ENCODE results near the gene PSME1. TPM values are rescaled to one million over a fixed set of nuclear protein-coding genes. Genes with fewer than 3 reads are reported as not detected.

Gene PSME1
- total RNA-seq, 1 donor: 111 TPM

- peak overlapping the region; percentile 98 for H3K27ac ChIP-seq (ENCODE audit: low read depth, low read length)
- peak; percentile 67 for DNase-seq (ENCODE audit: insufficient read length, low spot score, missing footprints)
- no peaks in the 10 kb centered on the region for H3K27me3 ChIP-seq (ENCODE audit: insufficient read depth, low read length)
Observed at GRCh38 chr14:24115422-24116127, 20.4 kb upstream of the PSME1 start.

GRCh38 chr14:24116128-24116814, 19.7 kb upstream of the PSME1 start:
- Histone ChIP-seq H3K4me1 (ENCODE audit: insufficient read depth, low read length) (peaks cover 14% of the 10 kb centered on the region), H3K27me3 (ENCODE audit: insufficient read depth, low read length) (no peaks in the 10 kb centered on the region), H3K4me3 (ENCODE audit: insufficient read depth, low read length) (peak overlapping the region; percentile 82), H3K36me3 (ENCODE audit: insufficient read depth, low read length) (peaks cover 36% of the 10 kb centered on the region), H3K27ac (ENCODE audit: low read depth, low read length) (no peak overlapping the region), H3K79me2 (ENCODE audit: insufficient read depth, low read length) (peaks cover 13% of the 10 kb centered on the region), H3K4me2 (ENCODE audit: insufficient read depth, low read length) (peak overlapping the region; percentile 96), H4K20me1 (ENCODE audit: insufficient read depth, low read length) (no peaks in the 10 kb centered on the region), H3K9me3 (ENCODE audit: low read depth, low read length) (no peaks in the 10 kb centered on the region), H2AFZ (ENCODE audit: low read length) (no peak overlapping the region)
- no peak for DNase-seq (ENCODE audit: insufficient read length, low spot score, missing footprints)
- no peak for TF ChIP-seq CTCF (IDR thresholded peaks at IDR 0.05; ENCODE audit: extremely low read depth, low read depth, low read length)

More at GRCh38 chr14:24115422-24116127, 20.4 kb upstream of the PSME1 start:
- Histone ChIP-seq H3K36me3 (ENCODE audit: insufficient read depth, low read length) (peaks cover 30% of the 10 kb centered on the region), H3K4me2 (ENCODE audit: insufficient read depth, low read length) (peak overlapping the region; percentile 96), H3K79me2 (ENCODE audit: insufficient read depth, low read length) (peaks cover 13% of the 10 kb centered on the region), H2AFZ (ENCODE audit: low read length) (peak overlapping the region; percentile 87), H3K4me1 (ENCODE audit: insufficient read depth, low read length) (peaks cover 14% of the 10 kb centered on the region), H4K20me1 (ENCODE audit: insufficient read depth, low read length) (no peaks in the 10 kb centered on the region), H3K4me3 (ENCODE audit: insufficient read depth, low read length) (peak overlapping the region; percentile 82), H3K9me3 (ENCODE audit: low read depth, low read length) (no peaks in the 10 kb centered on the region)
- TF ChIP-seq CTCF (IDR thresholded peaks at IDR 0.05; ENCODE audit: extremely low read depth, low read depth, low read length): no peak

GRCh38 chr14:24117179-24117578, 18.8 kb upstream of the PSME1 start:
- Histone ChIP-seq H3K27ac (ENCODE audit: low read depth, low read length) (no peak overlapping the region), H4K20me1 (ENCODE audit: insufficient read depth, low read length) (no peaks in the 10 kb centered on the region), H3K36me3 (ENCODE audit: insufficient read depth, low read length) (peaks cover 42% of the 10 kb centered on the region), H3K27me3 (ENCODE audit: insufficient read depth, low read length) (no peaks in the 10 kb centered on the region), H3K4me3 (ENCODE audit: insufficient read depth, low read length) (no peak overlapping the region), H3K79me2 (ENCODE audit: insufficient read depth, low read length) (peaks cover 13% of the 10 kb centered on the region), H2AFZ (ENCODE audit: low read length) (no peak overlapping the region), H3K9me3 (ENCODE audit: low read depth, low read length) (no peaks in the 10 kb centered on the region), H3K4me2 (ENCODE audit: insufficient read depth, low read length) (no peak overlapping the region), H3K4me1 (ENCODE audit: insufficient read depth, low read length) (peaks cover 14% of the 10 kb centered on the region)
- DNase-seq (ENCODE audit: insufficient read length, low spot score, missing footprints): peak; percentile 30
- no peak for TF ChIP-seq CTCF (IDR thresholded peaks at IDR 0.05; ENCODE audit: extremely low read depth, low read depth, low read length)

- Histone ChIP-seq H3K4me1 (ENCODE audit: insufficient read depth, low read length) (peaks cover 8% of the 10 kb centered on the region), H3K79me2 (ENCODE audit: insufficient read depth, low read length) (peaks cover 13% of the 10 kb centered on the region), H3K4me2 (ENCODE audit: insufficient read depth, low read length) (no peak overlapping the region), H3K27me3 (ENCODE audit: insufficient read depth, low read length) (no peaks in the 10 kb centered on the region), H3K9me3 (ENCODE audit: low read depth, low read length) (no peaks in the 10 kb centered on the region), H3K27ac (ENCODE audit: low read depth, low read length) (no peak overlapping the region), H3K36me3 (ENCODE audit: insufficient read depth, low read length) (peaks cover 59% of the 10 kb centered on the region), H2AFZ (ENCODE audit: low read length) (no peak overlapping the region), H4K20me1 (ENCODE audit: insufficient read depth, low read length) (no peaks in the 10 kb centered on the region), H3K4me3 (ENCODE audit: insufficient read depth, low read length) (no peak overlapping the region)
- TF ChIP-seq CTCF (IDR thresholded peaks at IDR 0.05; ENCODE audit: extremely low read depth, low read depth, low read length): no peak
- no peak for DNase-seq (ENCODE audit: insufficient read length, low spot score, missing footprints)
Observed at GRCh38 chr14:24119691-24120090, 16.3 kb upstream of the PSME1 start.
